OCI-LY1 (cell line): ENCODE results near the gene CDCA7L.

Experiments
- CTCF ChIP-seq: fragments of 200-600 bp; sonication (generic), shearing (Covaris generic); IDR thresholded peaks from 2 replicates; pipeline ENCODE4 v1.5.1; 2017; ENCODE audit warnings: mild to moderate bottlenecking, antibody characterized with exemption, low read length, moderate library complexity, mixed read lengths
- EZH2 ChIP-seq: fragments of 200-600 bp; sonication (generic), shearing (Covaris generic); IDR thresholded peaks from 2 replicates; pipeline ENCODE4 v1.8.0; 2017; ENCODE audit warnings: borderline replicate concordance, mixed run types, mild to moderate bottlenecking, antibody characterized with exemption, low read length, moderate library complexity, mixed read lengths

- TF ChIP-seq CTCF (no peak), EZH2 (no peak)
These were observed 2.7 kb upstream of the CDCA7L start for GRCh38 chr7:21948364-21948763.
